GM18858 (cell line): ENCODE measurements around the gene U2AF2.

Experiments used
- ATAC-seq: cut with Tn5 transposase; IDR thresholded peaks from one replicate; pipeline ENCODE4 v1.9.1; 2021; ENCODE audit not compliant: unreplicated experiment

Gene U2AF2

DNA sequence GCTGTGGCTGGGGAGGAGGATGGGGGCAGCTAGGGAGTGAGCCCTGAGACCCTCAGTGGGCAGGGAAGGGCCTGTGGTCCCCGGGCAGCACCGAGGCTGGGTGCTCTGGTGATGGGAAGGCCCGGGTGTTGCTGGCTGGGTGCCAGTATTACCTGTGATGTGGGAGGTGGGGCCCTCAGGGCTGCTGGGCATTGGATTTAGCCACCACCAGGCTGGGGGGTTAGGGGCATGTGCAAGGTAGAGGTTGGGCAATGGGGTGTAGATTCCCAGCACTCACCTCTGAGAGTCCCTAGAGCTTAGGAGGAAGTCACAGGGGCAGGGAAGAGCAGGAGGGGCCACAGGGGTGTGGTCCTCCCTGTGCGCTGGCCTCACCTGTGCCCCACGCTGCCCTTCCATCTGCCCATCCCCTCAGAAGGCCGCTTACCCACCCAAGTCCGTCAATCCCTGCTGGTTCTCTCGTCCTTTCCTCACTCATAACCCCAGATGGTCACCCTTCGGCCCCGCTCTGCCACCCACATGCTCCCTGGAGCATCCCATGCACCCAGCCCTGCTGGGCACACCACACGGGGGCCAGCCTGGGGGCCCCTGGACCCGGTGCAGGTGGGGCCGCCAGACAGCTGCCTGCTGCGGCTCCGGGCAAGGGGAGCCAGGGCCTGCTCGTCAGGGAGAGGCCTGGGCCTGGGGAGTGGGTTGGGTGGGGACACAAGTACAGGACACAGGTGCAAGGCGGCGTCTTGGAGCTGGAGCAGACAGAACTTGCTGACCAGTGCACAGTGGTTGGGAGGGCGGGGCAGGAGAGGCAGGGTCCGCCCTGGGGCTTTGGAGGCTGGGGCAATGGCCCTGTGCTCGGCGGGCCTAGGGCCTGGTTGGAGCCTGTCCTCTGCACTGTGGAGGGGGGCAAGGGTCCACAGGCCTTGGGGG lies 32.7 kb downstream of the U2AF2 start:
- ATAC-seq, result no peak

GRCh38 chr19:55688422-55689218 lies 33.8 kb downstream of the U2AF2 start:
- ATAC-seq, result no peak

DNA sequence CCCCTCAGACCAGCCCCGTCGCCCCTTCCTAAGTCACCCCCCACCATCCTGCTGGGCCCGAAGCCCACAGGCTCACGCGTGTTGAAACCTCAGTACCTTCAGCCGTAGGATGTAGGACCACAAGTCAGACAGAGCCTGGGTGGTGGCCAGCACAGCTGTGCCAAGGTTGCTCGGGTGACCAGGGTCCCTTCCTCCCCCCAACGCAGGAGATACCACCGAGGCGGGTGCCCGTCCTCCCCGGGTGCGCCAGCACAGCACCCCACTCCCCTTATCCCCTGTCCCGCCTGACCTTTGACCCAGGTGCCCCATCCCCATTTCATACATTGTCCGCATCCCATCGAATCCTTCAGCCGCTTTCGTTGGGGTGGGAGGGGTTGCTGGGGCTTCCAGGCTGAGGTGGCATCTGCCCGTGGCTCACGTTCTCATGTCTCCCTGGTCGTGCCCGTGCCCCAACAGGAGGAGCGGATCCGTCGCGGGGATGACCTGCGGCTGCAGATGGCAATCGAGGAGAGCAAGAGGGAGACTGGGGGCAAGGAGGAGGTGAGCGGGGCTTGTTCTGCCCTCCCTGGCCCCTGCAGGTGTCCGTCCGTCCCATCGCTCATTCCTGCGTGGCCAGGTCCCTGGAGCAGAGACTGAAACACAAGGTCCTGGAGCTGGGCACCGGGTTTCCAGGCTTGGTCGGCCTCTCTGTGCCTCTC lies 34.7 kb downstream of the U2AF2 start:
- ATAC-seq, result no peak

GRCh38 chr19:55690109-55690768 lies 35.4 kb downstream of the U2AF2 start:
- no peak for ATAC-seq

DNA sequence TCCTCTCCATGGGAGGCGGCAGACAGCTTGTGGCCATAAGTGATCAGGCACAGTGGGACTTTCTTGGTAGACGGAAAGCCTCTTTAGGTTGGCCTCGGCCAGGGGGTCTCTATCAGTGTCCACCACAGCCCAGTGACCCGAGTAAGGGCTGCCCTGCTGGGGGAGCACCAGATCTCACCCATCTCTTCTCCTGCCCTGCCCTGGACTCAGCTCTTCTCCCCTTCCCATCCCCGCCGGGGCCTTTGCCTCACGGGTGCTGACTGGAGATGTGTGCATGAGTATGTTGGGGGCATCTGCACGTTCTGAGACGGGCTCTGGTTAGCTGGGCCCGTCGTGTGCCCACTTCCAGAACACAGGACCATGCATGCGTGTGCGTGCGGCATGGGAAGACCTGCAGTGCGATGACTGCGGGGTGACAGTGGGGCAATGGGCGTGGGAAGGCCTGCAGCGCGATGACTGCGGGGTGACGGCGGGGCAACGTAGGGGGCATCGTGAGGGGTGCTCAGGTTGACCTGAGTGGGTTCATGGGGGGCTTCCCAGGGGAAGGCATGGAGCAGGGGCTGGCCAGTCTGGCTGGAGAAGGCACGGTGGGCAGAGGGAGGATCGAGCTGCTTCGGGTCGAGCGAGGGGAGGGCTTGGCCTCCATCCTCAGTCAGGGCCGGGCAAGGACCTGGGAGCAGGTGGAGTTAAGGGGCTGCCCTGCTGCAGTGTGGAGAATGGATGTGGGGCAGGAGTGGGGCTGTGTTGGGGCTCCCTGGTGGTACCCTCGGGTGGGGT lies 36.1 kb downstream of the U2AF2 start:
- ATAC-seq, result no peak

DNA sequence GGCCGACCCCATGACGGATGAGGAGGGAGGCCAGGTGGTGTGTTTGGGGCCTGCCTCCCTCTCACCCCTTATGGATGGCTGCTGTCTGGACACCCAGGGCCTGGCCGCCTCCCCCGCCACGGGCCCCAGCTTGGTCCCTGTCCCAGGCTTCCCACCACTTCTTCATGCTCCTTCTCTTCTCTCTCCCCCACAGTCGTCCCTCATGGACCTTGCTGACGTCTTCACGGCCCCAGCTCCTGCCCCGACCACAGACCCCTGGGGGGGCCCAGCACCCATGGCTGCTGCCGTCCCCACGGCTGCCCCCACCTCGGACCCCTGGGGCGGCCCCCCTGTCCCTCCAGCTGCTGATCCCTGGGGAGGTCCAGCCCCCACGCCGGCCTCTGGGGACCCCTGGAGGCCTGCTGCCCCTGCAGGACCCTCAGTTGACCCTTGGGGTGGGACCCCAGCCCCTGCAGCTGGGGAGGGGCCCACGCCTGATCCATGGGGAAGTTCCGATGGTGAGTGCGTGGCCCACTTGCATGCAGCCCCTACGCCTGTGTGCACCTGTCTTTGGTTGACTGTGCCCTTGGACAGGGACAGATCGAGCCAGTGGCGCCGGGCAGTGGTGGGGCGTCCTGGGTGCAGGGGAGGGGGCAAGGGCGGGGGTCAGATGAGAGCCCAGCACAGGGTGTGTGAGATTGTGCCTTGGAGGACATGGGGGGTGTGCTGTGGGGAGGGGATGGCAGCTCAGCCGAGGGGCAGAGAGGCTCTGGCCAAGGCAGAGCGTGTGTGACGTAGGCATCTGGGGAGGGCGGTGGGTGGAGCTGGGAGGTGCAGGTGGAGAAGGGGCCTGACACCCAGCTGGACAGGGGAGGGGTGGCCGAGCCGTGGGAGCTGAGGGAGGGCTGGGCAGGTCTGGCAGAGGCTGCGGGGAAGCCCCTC lies 37.0 kb downstream of the U2AF2 start:
- ATAC-seq, result no peak

DNA sequence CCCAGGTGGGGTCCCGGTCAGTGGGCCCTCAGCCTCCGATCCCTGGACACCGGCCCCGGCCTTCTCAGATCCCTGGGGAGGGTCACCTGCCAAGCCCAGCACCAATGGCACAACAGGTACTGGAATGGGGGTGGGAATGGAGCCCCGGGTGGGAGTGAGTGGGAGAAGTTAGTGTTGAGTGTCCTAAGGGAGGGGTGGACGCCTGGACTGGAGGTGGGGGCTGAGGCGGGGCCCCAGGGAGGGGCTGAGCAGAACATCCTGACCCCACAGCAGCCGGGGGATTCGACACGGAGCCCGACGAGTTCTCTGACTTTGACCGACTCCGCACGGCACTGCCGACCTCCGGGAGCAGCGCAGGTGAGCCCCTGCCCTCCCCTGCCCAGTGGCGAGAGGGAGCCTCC lies 37.8 kb downstream of the U2AF2 start:
- ATAC-seq, result no peak

- no peak for ATAC-seq
These were observed 38.6 kb downstream of the U2AF2 start for GRCh38 chr19:55693336-55693974.

GRCh38 chr19:55694241-55694655 lies 39.4 kb downstream of the U2AF2 start:
- no peak for ATAC-seq

- no peak for ATAC-seq
These were observed 40.0 kb downstream of the U2AF2 start for GRCh38 chr19:55694656-55695491.

DNA sequence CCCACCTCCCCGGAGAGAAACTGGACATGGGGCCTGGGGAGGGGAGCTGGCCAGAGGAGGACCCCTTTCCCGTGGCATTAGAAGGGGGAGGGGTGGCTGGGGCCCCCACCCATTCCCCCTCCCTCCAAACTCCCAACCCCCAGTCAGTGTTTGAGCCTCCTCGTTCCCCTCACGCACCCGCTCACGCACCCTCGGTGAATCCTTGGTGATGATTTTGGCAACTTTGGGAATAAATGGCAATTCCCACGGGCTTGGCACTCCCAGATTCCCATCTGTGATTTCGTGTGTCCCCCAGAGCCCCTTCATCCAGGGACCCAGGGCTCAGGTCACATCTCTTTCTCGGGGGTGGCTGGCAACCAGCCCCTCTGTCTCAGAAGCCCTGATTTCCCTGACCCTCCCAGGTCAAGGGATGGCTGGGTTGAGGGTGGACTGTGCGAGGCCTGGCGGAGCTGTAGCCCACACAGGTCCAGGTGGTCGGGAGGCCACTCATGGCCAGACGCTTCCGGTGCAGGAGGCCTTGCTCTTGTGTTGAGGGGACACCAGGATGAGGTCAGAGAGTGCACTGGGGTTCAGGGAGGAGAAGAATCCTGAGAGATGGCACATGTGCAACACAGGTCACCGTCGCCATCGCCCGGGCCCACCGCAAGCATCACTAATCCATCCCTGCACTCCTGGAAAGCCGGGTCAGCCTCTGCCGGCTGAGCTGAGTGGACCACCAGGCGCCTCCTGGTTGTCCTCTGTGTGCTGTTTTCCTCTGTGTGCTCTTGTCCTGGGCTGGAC lies 40.9 kb downstream of the U2AF2 start:
- no peak for ATAC-seq

GRCh38 chr19:55696301-55697068 lies 41.6 kb downstream of the U2AF2 start:
- no peak for ATAC-seq

GRCh38 chr19:55697069-55697440 lies 42.2 kb downstream of the U2AF2 start:
- no peak for ATAC-seq

- ATAC-seq, result no peak
These were observed 42.9 kb downstream of the U2AF2 start for GRCh38 chr19:55697698-55698097.

GRCh38 chr19:55698256-55698655 lies 43.4 kb downstream of the U2AF2 start:
- no peak for ATAC-seq

- ATAC-seq, result no peak
These were observed 44.4 kb downstream of the U2AF2 start for GRCh38 chr19:55699221-55699620.
